Measurements from ENCODE around the gene PARS2. TPM values are rescaled to one million over a fixed set of nuclear protein-coding genes. Genes with fewer than 3 reads are reported as not detected.

PARS2 gene
- 2.8 TPM for total RNA-seq

DNA sequence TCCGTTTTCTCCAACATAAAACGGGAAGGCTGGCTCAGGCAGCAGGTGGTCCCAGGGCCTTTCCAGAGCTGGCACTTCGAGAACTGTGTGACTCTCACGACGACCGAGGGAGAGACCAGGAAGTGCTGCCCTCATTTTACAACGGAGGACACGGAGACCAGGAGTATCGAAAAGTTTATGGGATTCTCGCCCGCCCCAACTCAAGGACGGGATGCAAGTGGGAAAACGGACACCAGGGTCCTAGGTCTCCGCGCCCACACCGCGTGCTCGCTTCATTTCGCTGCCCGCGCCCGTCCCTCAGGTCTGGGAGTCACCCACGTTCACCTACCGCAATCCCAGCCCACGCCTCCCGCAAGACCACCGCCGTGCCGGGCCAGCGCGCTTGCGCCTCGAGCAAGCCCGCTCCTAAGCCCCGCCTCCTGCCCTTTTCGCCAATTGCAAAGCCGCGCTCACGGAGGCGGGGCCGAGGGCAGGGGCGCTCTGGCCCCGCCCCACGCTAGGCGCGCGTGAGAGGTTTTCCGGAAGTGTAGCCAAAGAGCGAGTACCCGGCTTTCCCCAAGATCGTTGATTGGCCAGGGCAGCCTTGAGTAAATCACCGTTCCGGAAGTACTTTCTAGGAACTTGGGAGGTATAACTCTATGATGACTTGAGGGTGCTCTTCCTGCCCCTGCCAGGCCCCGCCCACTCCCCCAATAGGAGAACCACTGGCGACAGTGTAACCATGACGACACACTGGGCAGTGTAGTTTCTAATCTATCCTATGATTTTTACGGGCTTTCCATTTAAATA is at the start of gene PARS2:
TSS of gene PARS2 (minus strand) at position 391 of the 789 bp plus-strand sequence. CDS start 5,362 bp downstream, outside the sequence.
- ATAC-seq = peak; percentile 99

GRCh38 chr1:54814126-54814498 is 49.8 kb upstream of the PARS2 start:
- no peak for ATAC-seq

GRCh38 chr1:54813485-54814125 is 49.3 kb upstream of the PARS2 start:
- ATAC-seq = no peak

DNA sequence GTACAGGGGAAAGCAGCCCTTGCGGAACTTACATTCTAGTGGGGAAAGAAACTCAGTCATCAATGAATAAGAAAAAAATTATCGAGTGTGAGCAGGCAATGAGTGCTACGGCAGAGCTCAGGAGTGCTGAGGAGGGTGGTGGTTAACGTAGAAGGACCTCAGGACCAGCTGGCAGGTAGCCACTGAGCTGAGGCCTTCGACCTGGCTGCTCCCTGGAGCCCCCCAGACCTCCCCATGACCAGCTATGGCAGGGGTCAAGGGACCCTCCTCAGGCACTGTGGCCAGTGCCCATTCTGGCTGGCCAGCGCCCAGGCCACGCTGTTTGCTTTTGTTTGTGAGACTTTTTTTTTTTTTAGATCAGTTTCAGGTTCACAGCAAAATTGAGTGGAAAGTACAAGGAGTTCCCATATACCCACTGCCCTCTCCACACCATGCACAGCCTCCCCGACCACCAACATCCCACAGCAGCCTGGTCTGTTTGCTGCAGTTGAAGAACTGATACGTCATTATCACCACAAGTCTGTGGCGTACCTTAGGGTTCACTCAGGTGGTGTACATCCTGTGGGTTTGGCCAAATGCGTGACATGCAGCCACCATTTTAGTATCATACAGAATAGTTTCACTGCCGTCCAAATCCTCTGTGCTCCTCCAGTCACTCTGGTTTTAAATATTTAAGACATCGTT is 48.6 kb upstream of the PARS2 start:
- no peak for ATAC-seq

GRCh38 chr1:54811739-54812655 is 47.7 kb upstream of the PARS2 start:
- no peak for ATAC-seq

GRCh38 chr1:54811066-54811465 is 46.7 kb upstream of the PARS2 start:
- no peak for ATAC-seq

GRCh38 chr1:54810153-54810942 is 46.0 kb upstream of the PARS2 start:
- peak; percentile 70 for ATAC-seq

GRCh38 chr1:54809496-54810074 is 45.3 kb upstream of the PARS2 start:
- no peak for ATAC-seq

DNA sequence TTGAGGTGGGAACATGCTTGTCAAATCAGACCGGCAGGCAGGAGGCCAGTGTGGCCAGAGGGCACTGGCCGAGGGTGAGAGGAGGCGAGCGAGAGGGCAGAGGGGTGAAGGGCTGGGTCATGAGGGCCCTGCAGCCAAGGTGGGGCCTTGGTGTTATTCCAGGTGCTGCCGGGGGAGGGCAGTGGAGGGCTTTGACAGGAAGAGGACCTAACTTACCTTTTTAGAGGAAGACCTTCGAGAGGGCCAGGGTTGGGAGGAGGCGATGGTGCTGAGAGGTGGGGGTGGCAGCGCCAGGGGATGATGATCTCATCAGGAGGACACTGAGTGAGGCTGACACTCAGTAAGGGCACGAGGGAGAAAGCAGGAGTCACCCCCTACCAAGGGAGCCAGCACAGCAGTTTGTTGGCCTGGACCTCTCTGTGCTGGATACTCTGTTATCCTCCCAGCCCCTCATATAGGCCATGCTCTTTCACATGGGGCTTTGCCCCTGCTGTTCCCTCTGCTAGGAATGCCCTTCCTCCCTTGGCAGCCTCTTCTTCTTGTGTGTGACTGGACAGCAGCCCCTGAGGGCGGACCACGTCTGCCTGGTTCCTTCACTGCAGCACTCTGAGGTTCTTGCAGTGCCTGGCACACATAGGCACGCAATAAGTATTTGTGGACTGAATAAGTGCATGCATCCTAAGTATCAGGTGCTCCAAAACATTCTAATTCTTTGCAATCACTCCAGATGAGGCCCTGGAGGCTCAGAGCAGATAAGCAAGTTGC is 44.3 kb upstream of the PARS2 start:
- ATAC-seq = no peak

DNA sequence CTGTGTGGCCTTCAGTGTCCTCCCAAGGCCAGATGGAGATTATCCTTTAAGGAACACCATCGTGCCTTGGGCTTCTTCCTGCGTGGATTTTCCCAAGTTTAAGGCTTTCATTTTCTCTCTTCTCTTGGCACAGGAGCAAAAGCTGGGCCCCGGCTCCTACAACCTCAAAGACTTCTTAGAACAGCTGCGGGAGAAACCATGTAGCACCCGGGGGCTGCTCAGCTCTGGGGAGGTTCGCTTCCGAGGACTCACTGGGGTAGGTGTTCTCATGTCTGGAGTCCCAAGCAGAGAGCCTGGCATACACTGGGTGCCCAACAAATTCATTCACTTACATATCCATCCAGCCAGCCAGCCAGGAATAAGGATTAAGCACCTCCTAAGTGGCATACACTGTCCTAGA is 43.4 kb upstream of the PARS2 start:
- ATAC-seq = no peak

GRCh38 chr1:54806931-54807611 is 42.7 kb upstream of the PARS2 start:
- ATAC-seq = peak; percentile 82

GRCh38 chr1:54805981-54806381 is 41.7 kb upstream of the PARS2 start:
- no peak for ATAC-seq

GRCh38 chr1:54805466-54805865 is 41.1 kb upstream of the PARS2 start:
- no peak for ATAC-seq

- ATAC-seq = peak; percentile 17
Measured at GRCh38 chr1:54804471-54805132, 40.3 kb upstream of the PARS2 start.

- peak; percentile 36 for ATAC-seq
Measured at GRCh38 chr1:54803761-54804470, 39.6 kb upstream of the PARS2 start.

DNA sequence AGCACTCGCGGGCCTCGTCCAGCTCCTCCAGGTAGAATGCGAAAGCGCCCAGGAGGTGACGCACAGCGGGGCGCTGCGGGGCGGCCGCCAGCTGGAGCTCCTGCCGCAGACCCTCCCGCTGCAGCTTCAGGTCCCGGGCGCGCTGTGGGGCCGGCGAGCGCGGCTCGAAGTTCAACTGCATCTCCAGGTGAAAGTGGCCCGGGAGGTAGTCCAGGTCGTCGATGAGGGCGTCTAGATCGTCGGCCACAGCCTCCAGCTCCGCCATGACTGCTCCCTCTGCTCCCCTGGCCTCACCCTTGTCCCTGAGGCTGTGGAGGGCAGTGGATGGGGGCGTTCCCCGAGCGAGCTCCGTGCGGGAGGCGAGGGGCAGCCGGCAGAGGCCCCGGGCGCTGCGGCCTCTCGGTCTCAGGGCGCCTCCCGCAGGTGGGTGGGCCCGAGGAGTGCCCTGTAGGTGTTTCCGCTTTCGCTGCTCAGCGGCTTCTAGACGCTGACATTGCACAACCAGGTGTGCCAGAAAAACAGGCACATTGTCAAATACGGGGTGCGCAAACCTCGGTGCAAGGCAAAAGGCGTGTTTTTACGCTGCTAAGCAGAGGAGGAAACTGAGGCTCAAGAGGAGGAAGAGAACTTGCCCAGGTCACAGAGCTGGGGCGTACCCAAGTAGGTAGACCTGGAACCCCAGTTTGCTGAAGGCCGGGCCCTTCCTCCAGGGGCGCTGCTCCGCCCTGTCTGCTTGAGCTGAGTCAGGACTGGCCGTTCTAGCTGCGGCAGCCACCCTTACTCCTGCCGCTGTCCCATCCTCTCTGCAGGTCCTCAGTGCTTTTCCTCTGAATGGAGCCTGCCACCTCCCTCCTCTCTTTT is 36.8 kb upstream of the PARS2 start, which contains the start of gene TTC22:
TSS of gene TTC22 (minus strand) at position 425 of the 861 bp plus-strand sequence. CDS start at position 265, 160 bp downstream.
- ATAC-seq = peak; percentile 70

Measured in esophagus mucosa (tissue), 1 donor.